Peyer's patch (tissue), 4 donors: ENCODE results near the gene MRPL58.

ENCODE experiments used
- POLR2A ChIP-seq, 2 donors: fragments of 450-650 bp; IDR thresholded peaks; one replicate each; pipeline ENCODE4 v1.5.1; 2017; ENCODE audit warnings: antibody characterized with exemption in 2 of 2, mild to moderate bottlenecking in 2 of 2, moderate library complexity in 2 of 2
- TF ChIP-seq, protein P1 (sequence below), 6 experiments: fragments of 450-650 bp in 4 of 6; fragments of 200-600 bp in 2 of 6; sonication (generic) in 1 of 6; IDR thresholded peaks; one replicate each; pipeline ENCODE4 v1.5.1; 2017 to 2019; ENCODE audit warnings: antibody characterized with exemption in 6 of 6, mild to moderate bottlenecking in 3 of 6, moderate library complexity in 1 of 6

DNA sequence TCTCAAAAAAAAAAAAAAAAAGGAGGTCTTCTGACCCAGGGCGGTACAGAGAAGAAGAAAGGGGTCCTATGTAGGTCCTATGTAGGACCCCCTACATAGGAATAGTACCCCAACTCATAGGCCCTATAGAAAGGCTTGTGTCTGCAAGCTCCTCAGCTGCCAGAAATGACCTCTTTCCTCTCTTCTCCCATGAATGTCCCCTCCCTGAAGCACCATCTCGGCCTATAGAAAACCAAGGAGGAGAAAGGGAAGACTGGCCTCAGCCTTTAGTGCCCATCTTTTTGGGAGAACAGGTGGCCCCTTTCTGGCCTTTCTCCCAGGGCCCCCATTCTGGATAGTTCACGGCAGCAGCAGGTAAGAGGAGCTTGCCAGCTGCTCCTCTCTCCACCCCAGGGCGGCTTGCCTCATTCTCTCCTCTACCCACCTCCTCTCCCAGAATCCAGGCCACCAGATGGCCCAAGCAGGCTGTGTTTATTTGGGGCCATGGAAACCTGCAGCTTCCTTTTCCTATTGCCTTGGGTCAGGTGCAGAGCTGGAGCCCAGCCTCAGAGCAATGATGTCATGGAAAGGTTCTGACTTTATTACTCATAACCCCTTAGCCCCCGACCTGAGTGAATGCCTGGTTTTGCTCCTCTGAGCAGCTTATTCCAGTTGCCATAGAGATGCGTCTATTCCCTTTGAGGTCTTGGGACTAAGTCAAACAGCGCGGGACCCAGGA lies 1.6 kb upstream of the MRPL58 start:
- TF ChIP-seq, protein P1, sequence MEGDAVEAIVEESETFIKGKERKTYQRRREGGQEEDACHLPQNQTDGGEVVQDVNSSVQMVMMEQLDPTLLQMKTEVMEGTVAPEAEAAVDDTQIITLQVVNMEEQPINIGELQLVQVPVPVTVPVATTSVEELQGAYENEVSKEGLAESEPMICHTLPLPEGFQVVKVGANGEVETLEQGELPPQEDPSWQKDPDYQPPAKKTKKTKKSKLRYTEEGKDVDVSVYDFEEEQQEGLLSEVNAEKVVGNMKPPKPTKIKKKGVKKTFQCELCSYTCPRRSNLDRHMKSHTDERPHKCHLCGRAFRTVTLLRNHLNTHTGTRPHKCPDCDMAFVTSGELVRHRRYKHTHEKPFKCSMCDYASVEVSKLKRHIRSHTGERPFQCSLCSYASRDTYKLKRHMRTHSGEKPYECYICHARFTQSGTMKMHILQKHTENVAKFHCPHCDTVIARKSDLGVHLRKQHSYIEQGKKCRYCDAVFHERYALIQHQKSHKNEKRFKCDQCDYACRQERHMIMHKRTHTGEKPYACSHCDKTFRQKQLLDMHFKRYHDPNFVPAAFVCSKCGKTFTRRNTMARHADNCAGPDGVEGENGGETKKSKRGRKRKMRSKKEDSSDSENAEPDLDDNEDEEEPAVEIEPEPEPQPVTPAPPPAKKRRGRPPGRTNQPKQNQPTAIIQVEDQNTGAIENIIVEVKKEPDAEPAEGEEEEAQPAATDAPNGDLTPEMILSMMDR (IDR thresholded peaks at IDR 0.05) = no peak
- TF ChIP-seq POLR2A (IDR thresholded peaks at IDR 0.05) = no peak
